ENCODE data around the gene NUAK1.

The NUAK1 gene

GRCh38 chr12:106128585-106129328 lies 10.0 kb downstream of the NUAK1 start:
- DNase-seq = no peak

- DNase-seq = no peak
Measured at GRCh38 chr12:106127338-106128126, 11.2 kb downstream of the NUAK1 start.

- DNase-seq = no peak
Measured at GRCh38 chr12:106126441-106127337, 12.1 kb downstream of the NUAK1 start.

- DNase-seq = no peak
Measured at GRCh38 chr12:106125351-106126095, 13.2 kb downstream of the NUAK1 start.

- no peak for DNase-seq
Measured at GRCh38 chr12:106123551-106124081, 15.1 kb downstream of the NUAK1 start.

GRCh38 chr12:106123110-106123509 lies 15.6 kb downstream of the NUAK1 start:
- no peak for DNase-seq

GRCh38 chr12:106122004-106122403 lies 16.8 kb downstream of the NUAK1 start:
- no peak for DNase-seq

- no peak for DNase-seq
Measured at GRCh38 chr12:106120519-106121105, 18.1 kb downstream of the NUAK1 start.

- no peak for DNase-seq
Measured at GRCh38 chr12:106119301-106119700, 19.5 kb downstream of the NUAK1 start.

GRCh38 chr12:106118381-106119130 lies 20.2 kb downstream of the NUAK1 start:
- no peak for DNase-seq

GRCh38 chr12:106115440-106115839 lies 23.3 kb downstream of the NUAK1 start:
- DNase-seq = no peak

GRCh38 chr12:106114447-106115068 lies 24.2 kb downstream of the NUAK1 start:
- DNase-seq = no peak

- no peak for DNase-seq
Measured at GRCh38 chr12:106113824-106114446, 24.8 kb downstream of the NUAK1 start.

- no peak for DNase-seq
Measured at GRCh38 chr12:106113446-106113823, 25.3 kb downstream of the NUAK1 start.

GRCh38 chr12:106113042-106113441 lies 25.7 kb downstream of the NUAK1 start:
- DNase-seq = no peak

GRCh38 chr12:106112145-106112821 lies 26.5 kb downstream of the NUAK1 start:
- DNase-seq = no peak

- DNase-seq = no peak
Measured at GRCh38 chr12:106110626-106111300, 28.0 kb downstream of the NUAK1 start.

GRCh38 chr12:106109168-106109910 lies 29.4 kb downstream of the NUAK1 start:
- DNase-seq = no peak
